ENCODE measurements around the gene POLD1.

DNA sequence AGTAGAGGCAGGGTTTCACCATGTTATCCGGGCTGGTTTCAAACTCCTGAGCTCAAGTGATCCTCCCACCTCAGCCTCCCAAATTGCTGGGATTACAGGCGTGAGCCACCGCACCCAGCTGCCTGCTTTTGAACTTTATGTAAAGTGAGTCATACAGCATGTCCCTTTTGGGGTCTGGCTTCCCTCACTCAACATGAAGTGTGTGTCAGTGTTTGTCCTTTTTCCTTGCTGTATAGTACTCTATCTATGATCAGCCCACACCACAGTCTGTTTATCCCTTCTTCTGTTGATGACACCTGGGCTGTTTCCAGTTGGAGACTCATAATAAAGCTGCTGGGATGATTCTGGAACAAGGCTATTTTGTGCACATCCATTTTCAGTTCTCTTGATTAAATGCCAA, 36.7 kb downstream of the POLD1 start:
- TF ChIP-seq RAD21 (CRISPR knock-in tag; IDR thresholded peaks at IDR 0.05) (no peak), TCF7 (IDR thresholded peaks at IDR 0.05; ENCODE audit: low read depth) (no peak), SMARCC2 (IDR thresholded peaks at IDR 0.05) (no peak), ZNF782 (CRISPR knock-in tag; IDR thresholded peaks at IDR 0.05; ENCODE audit: borderline replicate concordance) (no peak), HNRNPUL1 (IDR thresholded peaks at IDR 0.05; ENCODE audit: low read depth, low read length) (no peak), ZNF230 (CRISPR knock-in tag; IDR thresholded peaks at IDR 0.05) (no peak), ZNF747 (CRISPR knock-in tag; IDR thresholded peaks at IDR 0.05; ENCODE audit: borderline replicate concordance) (no peak), POLR2AphosphoS5 (IDR thresholded peaks at IDR 0.05; ENCODE audit: low read depth, low read length) (no peak), KLF6 (CRISPR knock-in tag; IDR thresholded peaks at IDR 0.05) (no peak)
- TF ChIP-seq, protein P1, sequence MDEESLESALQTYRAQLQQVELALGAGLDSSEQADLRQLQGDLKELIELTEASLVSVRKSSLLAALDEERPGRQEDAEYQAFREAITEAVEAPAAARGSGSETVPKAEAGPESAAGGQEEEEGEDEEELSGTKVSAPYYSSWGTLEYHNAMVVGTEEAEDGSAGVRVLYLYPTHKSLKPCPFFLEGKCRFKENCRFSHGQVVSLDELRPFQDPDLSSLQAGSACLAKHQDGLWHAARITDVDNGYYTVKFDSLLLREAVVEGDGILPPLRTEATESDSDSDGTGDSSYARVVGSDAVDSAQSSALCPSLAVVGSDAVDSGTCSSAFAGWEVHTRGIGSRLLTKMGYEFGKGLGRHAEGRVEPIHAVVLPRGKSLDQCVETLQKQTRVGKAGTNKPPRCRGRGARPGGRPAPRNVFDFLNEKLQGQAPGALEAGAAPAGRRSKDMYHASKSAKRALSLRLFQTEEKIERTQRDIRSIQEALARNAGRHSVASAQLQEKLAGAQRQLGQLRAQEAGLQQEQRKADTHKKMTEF (CRISPR knock-in tag; IDR thresholded peaks at IDR 0.05) = no peak
- TF ChIP-seq, protein P2, sequence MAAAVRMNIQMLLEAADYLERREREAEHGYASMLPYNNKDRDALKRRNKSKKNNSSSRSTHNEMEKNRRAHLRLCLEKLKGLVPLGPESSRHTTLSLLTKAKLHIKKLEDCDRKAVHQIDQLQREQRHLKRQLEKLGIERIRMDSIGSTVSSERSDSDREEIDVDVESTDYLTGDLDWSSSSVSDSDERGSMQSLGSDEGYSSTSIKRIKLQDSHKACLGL (CRISPR knock-in tag; IDR thresholded peaks at IDR 0.05) = no peak
- TF ChIP-seq, protein P3, sequence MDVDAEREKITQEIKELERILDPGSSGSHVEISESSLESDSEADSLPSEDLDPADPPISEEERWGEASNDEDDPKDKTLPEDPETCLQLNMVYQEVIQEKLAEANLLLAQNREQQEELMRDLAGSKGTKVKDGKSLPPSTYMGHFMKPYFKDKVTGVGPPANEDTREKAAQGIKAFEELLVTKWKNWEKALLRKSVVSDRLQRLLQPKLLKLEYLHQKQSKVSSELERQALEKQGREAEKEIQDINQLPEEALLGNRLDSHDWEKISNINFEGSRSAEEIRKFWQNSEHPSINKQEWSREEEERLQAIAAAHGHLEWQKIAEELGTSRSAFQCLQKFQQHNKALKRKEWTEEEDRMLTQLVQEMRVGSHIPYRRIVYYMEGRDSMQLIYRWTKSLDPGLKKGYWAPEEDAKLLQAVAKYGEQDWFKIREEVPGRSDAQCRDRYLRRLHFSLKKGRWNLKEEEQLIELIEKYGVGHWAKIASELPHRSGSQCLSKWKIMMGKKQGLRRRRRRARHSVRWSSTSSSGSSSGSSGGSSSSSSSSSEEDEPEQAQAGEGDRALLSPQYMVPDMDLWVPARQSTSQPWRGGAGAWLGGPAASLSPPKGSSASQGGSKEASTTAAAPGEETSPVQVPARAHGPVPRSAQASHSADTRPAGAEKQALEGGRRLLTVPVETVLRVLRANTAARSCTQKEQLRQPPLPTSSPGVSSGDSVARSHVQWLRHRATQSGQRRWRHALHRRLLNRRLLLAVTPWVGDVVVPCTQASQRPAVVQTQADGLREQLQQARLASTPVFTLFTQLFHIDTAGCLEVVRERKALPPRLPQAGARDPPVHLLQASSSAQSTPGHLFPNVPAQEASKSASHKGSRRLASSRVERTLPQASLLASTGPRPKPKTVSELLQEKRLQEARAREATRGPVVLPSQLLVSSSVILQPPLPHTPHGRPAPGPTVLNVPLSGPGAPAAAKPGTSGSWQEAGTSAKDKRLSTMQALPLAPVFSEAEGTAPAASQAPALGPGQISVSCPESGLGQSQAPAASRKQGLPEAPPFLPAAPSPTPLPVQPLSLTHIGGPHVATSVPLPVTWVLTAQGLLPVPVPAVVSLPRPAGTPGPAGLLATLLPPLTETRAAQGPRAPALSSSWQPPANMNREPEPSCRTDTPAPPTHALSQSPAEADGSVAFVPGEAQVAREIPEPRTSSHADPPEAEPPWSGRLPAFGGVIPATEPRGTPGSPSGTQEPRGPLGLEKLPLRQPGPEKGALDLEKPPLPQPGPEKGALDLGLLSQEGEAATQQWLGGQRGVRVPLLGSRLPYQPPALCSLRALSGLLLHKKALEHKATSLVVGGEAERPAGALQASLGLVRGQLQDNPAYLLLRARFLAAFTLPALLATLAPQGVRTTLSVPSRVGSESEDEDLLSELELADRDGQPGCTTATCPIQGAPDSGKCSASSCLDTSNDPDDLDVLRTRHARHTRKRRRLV (CRISPR knock-in tag; IDR thresholded peaks at IDR 0.05) = no peak

All from HepG2 (cell line).